ENCODE data around the gene RHOBTB3. TPM values are rescaled to one million over a fixed set of nuclear protein-coding genes. Genes with fewer than 3 reads are reported as not detected.

RHOBTB3 gene
- polyA plus RNA-seq, 1 donor from 2014 or later, result 1.9 TPM

DNA sequence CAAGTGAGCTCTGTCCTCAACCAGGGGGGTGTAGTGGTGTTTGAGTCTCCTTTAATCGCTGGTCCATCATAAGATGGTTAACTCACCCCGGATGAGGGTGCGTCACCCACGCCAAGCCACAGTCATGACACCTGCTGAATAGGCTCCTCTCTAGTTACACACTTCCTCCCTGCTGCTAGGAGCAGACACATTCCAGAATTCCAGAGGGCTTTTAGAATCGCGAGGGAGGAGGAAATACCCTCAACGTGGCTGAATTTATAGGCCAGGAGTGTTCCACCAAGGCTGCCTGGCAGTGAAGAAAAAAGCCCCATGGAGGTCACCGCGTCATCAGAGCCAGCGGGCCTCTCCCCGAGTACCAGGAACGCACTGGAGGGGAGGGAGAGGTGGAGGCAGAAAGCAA lies 86.3 kb downstream of the RHOBTB3 start:
- H3K36me3 Mint-ChIP-seq, result peaks cover 8% of the 10 kb centered on the region

DNA sequence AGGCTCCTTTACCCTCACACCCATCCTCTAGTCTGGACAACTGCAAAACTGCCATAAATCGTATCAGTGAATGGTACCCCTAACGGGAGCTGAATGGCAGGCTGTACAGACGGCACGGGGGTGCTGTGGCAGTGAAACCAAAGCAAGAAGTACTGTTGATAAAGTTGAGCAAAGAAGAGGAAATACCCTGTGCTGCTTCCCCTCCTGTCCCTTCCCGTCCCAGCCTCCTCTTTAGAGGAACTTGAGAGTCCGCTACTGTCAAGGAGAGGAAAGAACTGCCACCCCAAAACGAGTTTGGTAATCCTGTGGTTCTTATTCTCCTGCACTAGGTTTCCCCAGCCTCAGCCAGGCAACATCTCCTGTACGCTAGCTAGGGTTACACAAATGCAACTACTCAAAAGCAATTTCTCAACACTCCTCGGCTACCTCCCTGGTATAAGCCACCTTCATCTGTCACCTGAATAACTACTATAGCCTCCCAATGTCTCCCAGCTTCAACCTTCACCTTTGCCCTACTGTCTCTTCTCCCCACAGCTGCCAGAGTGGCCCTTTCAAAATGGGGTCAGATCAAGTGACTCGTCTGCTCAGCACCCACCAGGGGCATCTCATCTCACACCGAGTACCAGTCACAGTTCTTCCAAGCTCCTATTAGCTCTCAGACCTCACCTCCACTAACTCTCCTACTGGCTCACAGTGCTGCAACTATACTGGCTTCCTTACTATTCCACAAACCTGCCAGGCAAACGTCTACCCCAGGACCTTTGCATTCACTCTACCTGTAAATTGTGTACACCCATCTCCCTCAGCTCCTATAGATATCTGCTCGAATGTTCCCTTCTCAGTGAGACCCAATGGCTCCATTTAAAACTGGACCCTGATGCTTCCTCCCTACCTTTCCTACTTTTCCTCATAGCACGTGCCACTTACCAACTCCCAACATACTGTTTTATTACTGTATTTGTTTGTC lies 87.3 kb downstream of the RHOBTB3 start:
- Mint-ChIP-seq H3K9me3 (no peaks in the 10 kb centered on the region), H3K27ac (peak overlapping the region; percentile 80 to 95 (median 94)), H3K36me3 (peaks cover 8% of the 10 kb centered on the region), H3K4me3 (peak overlapping the region; percentile 78 to 100 (median 88)), H3K27me3 (no peaks in the 10 kb centered on the region), H3K4me1 (peaks cover 49 to 61% (median 54%) of the 10 kb centered on the region in 3 donors)

More for the DNA sequence above, 86.3 kb downstream of the RHOBTB3 start:
- Mint-ChIP-seq H3K9me3 (no peaks in the 10 kb centered on the region), H3K4me3 (peak overlapping the region; percentile 78 to 100 (median 88)), H3K4me1 (peaks cover 40 to 54% (median 48%) of the 10 kb centered on the region in 3 donors), H3K27ac (peak overlapping the region; percentile 80 to 95 (median 94)), H3K27me3 (no peaks in the 10 kb centered on the region)

DNA sequence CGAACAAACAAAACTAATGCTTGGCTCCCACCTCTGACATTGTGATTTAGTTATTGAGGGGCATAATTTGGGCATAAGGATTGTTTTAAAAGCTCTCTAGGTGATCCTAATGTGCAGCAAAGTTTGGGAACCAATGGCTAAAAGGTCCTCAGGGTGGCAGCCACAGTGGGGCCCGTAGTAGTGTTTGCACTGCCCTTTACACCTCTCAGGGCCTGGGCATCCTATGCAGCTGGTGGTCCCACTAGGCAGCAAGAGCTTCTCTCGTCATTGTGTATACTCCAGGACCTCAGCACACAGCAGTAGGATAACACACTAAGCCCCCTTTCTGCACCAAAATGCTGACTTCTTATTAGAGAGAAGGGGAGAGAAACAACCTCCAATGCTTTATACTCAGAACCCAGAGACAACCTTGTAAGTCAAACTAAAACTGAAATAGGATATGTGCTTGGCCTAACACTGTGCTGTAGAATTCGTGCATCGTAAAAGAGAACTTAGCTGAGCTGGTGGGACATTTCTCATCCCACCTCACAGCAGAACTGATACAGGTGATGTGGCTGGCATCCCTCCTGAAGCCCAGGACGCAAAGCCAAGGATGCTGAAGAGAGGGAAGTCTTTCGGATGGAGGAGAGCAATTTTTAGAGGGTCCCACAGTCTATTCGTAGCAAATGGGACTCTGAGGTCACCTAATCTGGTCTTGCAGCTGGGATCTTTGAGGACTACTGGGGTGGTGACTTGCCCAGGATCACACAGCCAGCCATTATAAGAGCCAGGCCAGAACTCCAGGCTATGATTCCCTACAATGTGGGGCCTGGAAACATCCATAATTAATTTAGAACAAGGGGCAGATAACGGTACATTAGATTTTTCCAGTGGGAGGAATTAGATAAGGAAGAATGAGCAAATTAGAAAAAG lies 90.2 kb downstream of the RHOBTB3 start:
- peak overlapping the region; percentile 90 to 100 (median 97) for H3K4me3 Mint-ChIP-seq
- H3K36me3 Mint-ChIP-seq, result peaks cover 6% of the 10 kb centered on the region
- H3K27me3 Mint-ChIP-seq, result no peaks in the 10 kb centered on the region
- peaks cover 49 to 61% (median 49%) of the 10 kb centered on the region in 3 donors for H3K4me1 Mint-ChIP-seq
- no peaks in the 10 kb centered on the region for H3K9me3 Mint-ChIP-seq
- peak overlapping the region; percentile 56 to 98 (median 97) for H3K27ac Mint-ChIP-seq

DNA sequence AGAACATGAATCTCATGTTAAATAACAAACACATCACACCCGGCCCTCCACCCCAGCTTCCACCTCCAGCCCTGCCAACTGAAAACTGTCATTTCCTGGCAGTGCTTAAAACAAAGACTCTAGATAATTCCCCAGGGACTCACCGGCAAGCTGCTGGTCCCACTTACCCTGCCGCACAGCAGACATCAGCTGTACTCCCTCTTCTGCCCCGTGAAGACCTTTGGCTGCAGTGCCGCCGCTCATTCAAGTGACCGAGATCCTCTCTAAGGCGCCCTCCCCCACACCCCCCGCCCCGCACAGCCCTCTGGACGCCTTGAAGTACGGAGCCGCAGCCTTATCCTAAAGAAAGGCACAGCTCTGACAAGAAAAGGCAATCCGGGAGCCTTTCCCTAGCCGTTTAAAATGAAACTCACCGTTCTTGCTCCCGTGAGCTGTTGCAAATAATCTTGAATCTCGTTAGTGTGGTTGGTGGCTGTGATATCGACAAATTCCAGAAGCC lies 91.0 kb downstream of the RHOBTB3 start:
- Mint-ChIP-seq H3K27me3 (no peaks in the 10 kb centered on the region), H3K27ac (peak overlapping the region; percentile 56 to 98 (median 97)), H3K36me3 (peaks cover 2% of the 10 kb centered on the region), H3K4me3 (peak overlapping the region; percentile 90 to 100 (median 97)), H3K4me1 (peaks cover 44 to 56% (median 45%) of the 10 kb centered on the region in 3 donors), H3K9me3 (no peaks in the 10 kb centered on the region)

DNA sequence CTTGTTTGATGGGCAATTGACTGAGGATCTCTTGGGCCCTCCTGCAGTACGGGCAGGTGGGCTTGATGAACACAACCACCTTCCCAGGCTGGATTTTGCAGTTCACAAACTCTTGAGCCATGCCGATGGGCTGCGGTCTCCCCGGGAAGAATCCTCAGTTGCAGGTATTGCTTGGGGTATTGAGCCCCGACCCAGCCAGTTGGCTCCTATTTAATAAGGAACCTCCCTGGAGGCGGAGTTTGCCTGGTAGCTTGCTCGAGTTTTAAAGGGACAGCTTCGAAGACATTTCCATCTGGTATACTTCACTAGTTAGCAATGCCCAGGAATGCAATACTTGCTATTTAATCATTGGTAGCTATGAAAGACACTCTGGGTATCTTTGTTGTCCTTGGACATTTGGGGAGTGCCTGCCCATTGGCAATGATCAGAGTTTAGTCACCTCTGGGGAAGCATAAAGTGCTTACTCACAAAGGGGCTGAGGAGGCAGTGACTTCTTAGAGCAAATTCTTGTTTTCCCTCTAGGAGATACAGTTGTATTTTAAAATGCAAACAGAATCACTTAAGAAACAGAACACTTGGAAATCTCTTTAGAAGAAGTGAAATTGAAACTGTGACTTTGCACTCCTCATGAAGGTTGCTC lies 91.5 kb downstream of the RHOBTB3 start, which contains the start of gene GLRX:
GLRX (minus strand) TSS at position 185 of the 640 bp plus-strand sequence; CDS start at position 121, 64 bp downstream.
- H3K36me3 Mint-ChIP-seq, result peaks cover 5% of the 10 kb centered on the region
- H3K9me3 Mint-ChIP-seq, result no peaks in the 10 kb centered on the region
- peak within 1 kb of the TSS; percentile 56 to 98 (median 97) for H3K27ac Mint-ChIP-seq
- H3K27me3 Mint-ChIP-seq, result no peaks in the 10 kb centered on the region
- peak within 1 kb of the TSS; percentile 90 to 100 (median 97) for H3K4me3 Mint-ChIP-seq
- peaks cover 50 to 54% (median 50%) of the 10 kb centered on the region in 3 donors for H3K4me1 Mint-ChIP-seq

DNA sequence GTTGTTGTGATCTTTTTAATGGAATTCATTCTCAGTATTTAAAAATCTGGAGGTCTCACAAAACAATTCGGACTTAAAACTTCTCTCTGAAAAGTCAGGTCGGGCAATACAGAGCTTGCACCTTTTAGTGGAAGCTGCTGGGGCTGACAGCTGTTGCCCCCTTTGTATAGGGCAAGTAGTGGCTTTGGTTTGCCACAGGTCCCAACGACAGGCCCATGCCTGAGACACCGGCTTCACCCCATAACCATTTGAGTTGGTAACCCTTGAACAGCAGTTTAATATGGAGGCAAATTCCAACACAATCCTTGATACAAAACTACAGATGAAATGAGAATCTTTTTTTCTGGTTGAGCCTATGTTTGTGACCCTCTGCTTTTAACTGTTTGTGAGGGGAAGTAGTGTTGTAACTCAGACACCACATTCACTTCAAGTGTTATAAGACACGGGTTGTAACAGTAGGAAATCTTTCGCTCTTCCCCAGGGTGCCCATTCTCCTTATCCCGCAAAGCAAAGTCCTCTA lies 92.1 kb downstream of the RHOBTB3 start:
- Mint-ChIP-seq H3K27me3 (no peaks in the 10 kb centered on the region), H3K27ac (peak overlapping the region; percentile 56 to 98 (median 97)), H3K9me3 (no peaks in the 10 kb centered on the region), H3K36me3 (peaks cover 5% of the 10 kb centered on the region), H3K4me1 (peaks cover 46 to 50% (median 48%) of the 10 kb centered on the region in 3 donors), H3K4me3 (peak overlapping the region; percentile 90 to 100 (median 97))

DNA sequence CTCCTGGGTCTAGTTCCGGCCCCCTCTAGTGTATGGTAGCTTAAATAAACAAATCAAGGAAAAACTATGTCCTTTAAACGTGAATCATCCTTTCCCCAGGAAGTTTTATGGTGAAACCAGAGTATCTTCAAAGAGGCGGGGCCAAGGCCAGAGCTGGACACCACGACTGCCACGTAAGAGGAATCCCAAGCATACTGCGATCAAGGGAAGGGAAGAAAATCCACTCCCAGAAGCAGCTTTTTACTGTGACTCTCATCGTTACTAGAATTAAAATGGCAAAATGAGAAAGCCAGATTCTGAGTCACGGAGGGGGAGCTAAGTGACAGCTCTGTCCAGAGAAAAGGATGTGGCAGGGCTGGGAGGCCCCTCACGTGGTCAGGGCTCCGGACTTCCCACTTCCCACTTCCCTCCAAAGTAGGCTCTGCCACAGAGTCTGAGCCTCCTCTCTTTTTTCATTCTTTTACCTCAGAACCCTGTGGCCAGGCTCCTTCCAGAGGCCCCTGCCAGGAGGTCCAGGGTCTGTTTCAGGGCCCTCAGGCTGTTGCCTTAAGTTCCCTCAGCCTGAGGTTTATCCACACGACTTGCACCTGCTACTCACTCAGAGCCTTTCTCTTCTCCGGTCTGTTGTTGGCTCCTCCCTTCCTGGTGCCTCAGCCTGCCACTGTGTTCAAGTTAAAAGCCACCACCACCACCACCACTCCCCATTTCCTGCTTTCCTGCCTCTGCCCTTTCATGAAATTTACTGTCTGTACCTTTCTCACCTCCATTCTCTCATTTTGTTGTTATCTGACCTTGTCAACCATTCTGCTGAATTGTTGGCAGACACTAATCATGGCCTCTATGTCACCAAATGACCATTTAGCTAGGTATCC lies 92.8 kb downstream of the RHOBTB3 start:
- Mint-ChIP-seq H3K9me3 (no peaks in the 10 kb centered on the region), H3K4me3 (peak overlapping the region; percentile 68 to 100 (median 94)), H3K36me3 (peaks cover 5% of the 10 kb centered on the region), H3K27ac (peak overlapping the region; percentile 56 to 98 (median 97)), H3K4me1 (peaks cover 39 to 43% (median 41%) of the 10 kb centered on the region in 3 donors), H3K27me3 (no peaks in the 10 kb centered on the region)

DNA sequence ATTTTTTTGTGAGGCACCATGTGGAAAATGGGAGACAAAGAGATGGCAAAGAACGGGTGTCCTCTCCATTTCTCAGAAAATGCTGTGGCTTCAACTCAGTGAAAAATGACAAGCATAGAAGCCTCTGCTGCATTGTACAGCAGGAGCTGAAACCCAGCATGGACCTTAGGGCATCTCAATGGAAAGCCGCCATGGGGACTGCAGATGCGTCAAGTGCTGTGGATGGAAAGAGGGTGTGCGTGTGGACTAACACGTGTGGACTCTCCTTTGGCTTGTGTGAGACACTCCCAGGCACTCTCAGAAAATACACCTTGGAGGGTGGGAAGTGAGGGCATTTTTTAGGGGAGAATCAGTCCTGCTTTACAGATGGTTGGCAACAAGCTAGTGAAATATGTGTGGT lies 93.6 kb downstream of the RHOBTB3 start:
- Mint-ChIP-seq H3K4me3 (peak overlapping the region in 2 of 4 donors; percentile 68 to 90), H3K36me3 (peaks cover 5% of the 10 kb centered on the region)

DNA sequence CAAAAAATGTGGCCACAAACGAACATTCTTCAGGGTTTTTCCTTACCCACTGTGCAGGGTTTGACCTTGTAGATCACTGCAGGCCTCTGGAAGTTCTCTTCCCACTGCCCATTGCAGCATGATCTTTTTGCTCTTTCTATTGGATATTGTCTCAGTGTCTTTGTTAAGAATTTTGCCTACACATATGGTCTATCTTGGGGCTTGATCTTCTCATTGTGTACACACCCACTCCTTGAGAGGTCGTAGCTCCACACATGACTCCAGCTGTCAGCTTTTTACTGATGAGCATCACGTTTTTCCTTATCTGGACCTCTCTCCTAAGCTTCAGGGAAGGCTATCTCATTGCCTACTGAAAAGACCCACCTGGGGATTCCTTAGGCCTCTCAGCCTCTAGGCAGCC lies 94.4 kb downstream of the RHOBTB3 start:
- Mint-ChIP-seq H3K27me3 (no peaks in the 10 kb centered on the region), H3K9me3 (no peaks in the 10 kb centered on the region), H3K4me3 (peak overlapping the region in 3 of 4 donors; percentile 45 to 87 (median 81)), H3K27ac (peak overlapping the region in 2 of 3 donors; percentile 3 to 89), H3K36me3 (peaks cover 3% of the 10 kb centered on the region), H3K4me1 (peaks cover 34 to 35% (median 35%) of the 10 kb centered on the region in 3 donors)

More for the DNA sequence above, 93.6 kb downstream of the RHOBTB3 start:
- H3K4me1 Mint-ChIP-seq, result peaks cover 35 to 39% (median 37%) of the 10 kb centered on the region in 3 donors
- H3K27me3 Mint-ChIP-seq, result no peaks in the 10 kb centered on the region
- H3K9me3 Mint-ChIP-seq, result no peaks in the 10 kb centered on the region
- peak overlapping the region; percentile 56 to 98 (median 97) for H3K27ac Mint-ChIP-seq

DNA sequence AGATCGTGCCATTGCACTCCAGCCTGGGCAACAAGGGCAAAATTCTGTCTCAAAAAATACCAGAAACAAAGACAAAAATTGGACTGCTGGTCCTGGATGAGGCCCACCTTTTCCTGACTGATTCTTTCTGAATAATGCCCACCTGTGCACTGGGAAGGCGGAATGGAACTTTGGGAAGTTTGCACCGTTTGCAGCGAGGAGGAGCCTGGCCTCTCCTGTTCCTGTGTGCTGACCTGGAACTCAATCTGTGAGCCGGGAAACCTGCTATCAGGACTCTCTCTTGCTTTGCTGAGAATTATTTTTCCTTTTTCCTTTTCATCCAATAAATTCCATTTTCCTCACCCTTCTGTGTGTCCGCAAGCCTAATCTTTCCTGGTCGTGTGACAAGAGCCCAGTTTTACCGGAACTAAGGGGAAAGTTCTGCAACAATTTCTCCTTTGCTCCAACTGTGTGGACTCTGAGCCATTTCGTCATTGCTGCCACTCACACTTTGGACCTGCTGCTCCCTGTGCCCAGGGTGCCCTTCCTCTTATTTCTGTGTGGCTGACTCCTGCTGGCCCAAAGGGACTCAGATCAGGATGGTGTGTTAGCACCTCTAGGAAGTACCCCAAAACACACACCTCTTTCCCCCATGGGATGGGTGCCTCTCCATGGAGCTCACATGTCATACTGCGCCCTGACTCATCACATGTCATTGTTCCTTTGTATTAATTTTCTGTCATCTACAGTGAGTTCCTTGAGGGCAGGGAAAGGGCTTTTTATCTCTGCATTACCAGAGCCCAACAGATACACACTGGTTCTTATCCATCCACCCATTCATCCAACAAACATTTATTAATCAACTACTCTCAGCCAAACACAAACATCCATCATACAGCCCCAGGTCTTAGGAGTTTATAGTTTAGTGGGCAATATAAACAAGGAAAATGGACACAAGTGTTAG lies 96.1 kb downstream of the RHOBTB3 start:
- Mint-ChIP-seq H3K4me3 (peak overlapping the region in 2 of 4 donors; percentile 9 to 10), H3K27ac (peak overlapping the region in 2 of 3 donors; percentile 1 to 89), H3K4me1 (peaks cover 24 to 28% (median 27%) of the 10 kb centered on the region in 3 donors), H3K9me3 (no peaks in the 10 kb centered on the region), H3K27me3 (no peaks in the 10 kb centered on the region), H3K36me3 (peaks cover 3% of the 10 kb centered on the region)

DNA sequence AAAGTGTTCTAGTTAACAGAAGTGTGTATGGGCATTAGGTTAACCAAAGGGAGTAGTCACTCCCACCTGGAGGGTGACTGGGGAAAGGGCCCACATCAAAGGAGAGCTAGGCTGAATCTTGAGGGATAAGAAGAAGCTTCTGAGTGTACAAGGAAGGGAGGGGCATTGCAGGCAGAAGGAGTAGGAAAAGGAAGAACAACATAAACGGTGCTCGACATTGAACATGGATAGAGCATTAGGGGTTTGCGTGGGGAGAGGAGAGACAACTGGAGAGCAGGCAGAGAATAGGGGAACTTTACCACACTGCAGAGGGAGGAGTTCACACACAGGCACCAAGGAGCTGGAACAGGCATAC lies 96.7 kb downstream of the RHOBTB3 start:
- Mint-ChIP-seq H3K36me3 (peaks cover 3% of the 10 kb centered on the region), H3K27me3 (no peaks in the 10 kb centered on the region), H3K27ac (peak overlapping the region in 1 of 3 donors; percentile 89), H3K4me1 (peaks cover 24 to 30% (median 29%) of the 10 kb centered on the region in 3 donors), H3K9me3 (no peaks in the 10 kb centered on the region), H3K4me3 (peak overlapping the region in 1 of 4 donors; percentile 9)

DNA sequence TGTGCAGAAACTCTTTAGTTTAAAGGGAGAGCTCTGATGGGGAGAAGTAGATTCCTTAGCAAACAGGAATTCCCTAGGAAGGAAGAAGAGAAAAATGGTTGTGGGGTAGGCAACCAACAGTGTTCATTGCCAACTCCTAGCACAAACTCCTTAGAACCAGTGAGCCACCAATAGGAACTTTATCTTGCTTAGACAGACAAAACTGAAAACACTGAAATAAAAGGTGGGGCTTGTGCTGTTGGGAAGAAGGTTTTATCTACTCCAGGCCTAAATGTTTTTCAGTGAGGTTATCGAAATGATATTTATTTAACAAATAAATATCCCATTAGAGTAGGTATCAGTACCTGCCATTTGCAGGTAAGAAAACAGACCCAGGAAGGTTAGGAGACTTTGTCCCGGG lies 99.1 kb downstream of the RHOBTB3 start:
- Mint-ChIP-seq H3K4me1 (peaks cover 25 to 30% (median 27%) of the 10 kb centered on the region in 3 donors), H3K27me3 (no peaks in the 10 kb centered on the region)

More for the DNA sequence above, 99.1 kb downstream of the RHOBTB3 start:
- no peak overlapping the region for H3K27ac Mint-ChIP-seq
- H3K4me3 Mint-ChIP-seq, result no peak overlapping the region
- peaks cover 3% of the 10 kb centered on the region for H3K36me3 Mint-ChIP-seq
- no peaks in the 10 kb centered on the region for H3K9me3 Mint-ChIP-seq
